Fibroblast of lung (primary cell): ENCODE results near the gene TNS2.

Source experiments
- CTCF ChIP-seq, 2 donors: IDR thresholded peaks in 1 of 2; conservative IDR thresholded peaks in 1 of 2; 1 replicate in 1 of 2; 2 replicates in 1 of 2; pipeline ENCODE4 v1.5.1; 2011 to 2012; ENCODE audit warnings: low read length in 2 of 2, control low read depth in 1 of 2, inconsistent platforms in 1 of 2, low read depth in 1 of 2, mild to moderate bottlenecking in 1 of 2
- EZH2 ChIP-seq: IDR thresholded peaks from 2 replicates; pipeline ENCODE4 v1.5.1; 2012; ENCODE audit warnings: low read length, control low read depth, mild to moderate bottlenecking; ENCODE audit errors: missing control alignments

- TF ChIP-seq CTCF (conservative IDR thresholded peaks at IDR 0.05 in 1 of 2, IDR thresholded peaks at IDR 0.05 in 1 of 2; ENCODE audit: low read depth in 1 of 2, low read length in 2 of 2): no peak
- TF ChIP-seq EZH2: no peak
Measured at GRCh38 chr12:53050426-53051057, 677 bp downstream of the TNS2 start.
